Nephron (organoid): ENCODE measurements around the gene SMOC2.

Experiments used
- H3K27ac Mint-ChIP-seq, 3 experiments: 2 replicates each; pipeline ENCODE4 v1.8.0; 2020; ENCODE audit warnings: mixed read lengths in 3 of 3, mild to moderate bottlenecking in 2 of 3, moderate library complexity in 1 of 3
- H3K27me3 Mint-ChIP-seq: 2 replicates; pipeline ENCODE4 v1.8.0; 2021; ENCODE audit warnings: low read depth, mild to moderate bottlenecking, moderate library complexity, mixed read lengths
- H3K36me3 Mint-ChIP-seq: 2 replicates; pipeline ENCODE4 v1.8.0; 2020; ENCODE audit warnings: low read depth, mixed read lengths
- H3K4me1 Mint-ChIP-seq: 2 replicates; pipeline ENCODE4 v1.8.0; 2020; ENCODE audit warnings: mixed read lengths
- H3K4me3 Mint-ChIP-seq, 3 experiments: 2 replicates each; pipeline ENCODE4 v1.8.0; 2020; ENCODE audit warnings: mild to moderate bottlenecking in 3 of 3, mixed read lengths in 3 of 3, moderate library complexity in 2 of 3
- H3K9me3 Mint-ChIP-seq: 2 replicates; pipeline ENCODE4 v1.8.0; 2020; ENCODE audit warnings: mixed read lengths
- TF ChIP-seq, protein P1 (sequence below), 3 experiments: fragments of 200-600 bp; sonication (generic); IDR thresholded peaks; one replicate each; pipeline ENCODE4 v1.5.0; 2021; ENCODE audit warnings: antibody characterized with exemption in 3 of 3; ENCODE audit not compliant: unreplicated experiment in 3 of 3

The SMOC2 gene

DNA sequence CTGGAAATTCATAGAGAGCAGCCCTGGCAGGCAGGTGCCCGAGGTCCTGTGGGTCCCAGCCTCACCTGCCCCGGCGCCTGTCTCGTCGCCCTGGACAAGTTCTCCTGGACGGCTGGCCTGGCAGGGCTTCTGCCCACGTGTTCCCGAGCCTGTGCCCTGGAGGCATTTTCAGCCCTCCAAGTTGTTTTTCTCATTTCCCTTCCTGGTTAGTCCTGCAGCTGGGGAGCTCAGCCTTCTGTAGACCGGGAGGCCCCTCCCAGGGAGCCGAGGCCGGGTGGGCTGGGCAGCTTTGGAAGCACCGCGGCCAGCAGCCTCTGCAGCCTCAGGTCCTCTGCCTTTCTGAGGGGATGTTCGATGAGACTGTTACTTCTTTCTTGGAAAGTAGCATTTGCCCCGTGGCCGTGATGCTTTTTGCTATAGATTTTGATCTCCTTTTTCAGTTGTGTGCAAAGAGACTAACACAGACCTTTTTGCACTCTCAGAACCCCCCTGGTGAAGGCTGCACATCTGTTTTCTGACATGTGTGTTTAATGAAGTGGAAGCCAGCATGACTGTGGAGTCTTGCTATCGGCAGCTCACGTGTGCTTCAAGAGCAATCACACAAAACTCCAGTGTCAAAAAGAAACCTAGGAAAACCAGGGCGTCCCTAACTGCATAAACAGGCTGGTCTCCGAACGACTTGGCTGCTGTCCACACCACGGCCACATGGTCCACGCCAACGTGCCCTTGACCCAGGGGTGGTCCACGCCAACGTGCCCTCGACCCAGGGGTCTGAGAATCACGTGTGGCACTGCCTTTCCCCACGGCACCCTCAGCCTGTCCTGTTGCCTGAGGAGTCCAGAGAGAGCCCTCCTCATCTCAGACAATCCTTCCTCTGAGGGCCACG, 207.5 kb downstream of the SMOC2 start:
- no peaks in the 10 kb centered on the region for H3K36me3 Mint-ChIP-seq
- H3K4me1 Mint-ChIP-seq: peaks cover 56% of the 10 kb centered on the region
- peaks cover 31% of the 10 kb centered on the region for H3K27me3 Mint-ChIP-seq
- H3K27ac Mint-ChIP-seq: peak overlapping the region; percentile 19 to 49 (median 27)
- no peak overlapping the region for H3K4me3 Mint-ChIP-seq
- TF ChIP-seq, protein P1, sequence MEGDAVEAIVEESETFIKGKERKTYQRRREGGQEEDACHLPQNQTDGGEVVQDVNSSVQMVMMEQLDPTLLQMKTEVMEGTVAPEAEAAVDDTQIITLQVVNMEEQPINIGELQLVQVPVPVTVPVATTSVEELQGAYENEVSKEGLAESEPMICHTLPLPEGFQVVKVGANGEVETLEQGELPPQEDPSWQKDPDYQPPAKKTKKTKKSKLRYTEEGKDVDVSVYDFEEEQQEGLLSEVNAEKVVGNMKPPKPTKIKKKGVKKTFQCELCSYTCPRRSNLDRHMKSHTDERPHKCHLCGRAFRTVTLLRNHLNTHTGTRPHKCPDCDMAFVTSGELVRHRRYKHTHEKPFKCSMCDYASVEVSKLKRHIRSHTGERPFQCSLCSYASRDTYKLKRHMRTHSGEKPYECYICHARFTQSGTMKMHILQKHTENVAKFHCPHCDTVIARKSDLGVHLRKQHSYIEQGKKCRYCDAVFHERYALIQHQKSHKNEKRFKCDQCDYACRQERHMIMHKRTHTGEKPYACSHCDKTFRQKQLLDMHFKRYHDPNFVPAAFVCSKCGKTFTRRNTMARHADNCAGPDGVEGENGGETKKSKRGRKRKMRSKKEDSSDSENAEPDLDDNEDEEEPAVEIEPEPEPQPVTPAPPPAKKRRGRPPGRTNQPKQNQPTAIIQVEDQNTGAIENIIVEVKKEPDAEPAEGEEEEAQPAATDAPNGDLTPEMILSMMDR (IDR thresholded peaks at IDR 0.05; ENCODE audit: unreplicated experiment in 3 of 3): no peak
- H3K9me3 Mint-ChIP-seq: no peaks in the 10 kb centered on the region

DNA sequence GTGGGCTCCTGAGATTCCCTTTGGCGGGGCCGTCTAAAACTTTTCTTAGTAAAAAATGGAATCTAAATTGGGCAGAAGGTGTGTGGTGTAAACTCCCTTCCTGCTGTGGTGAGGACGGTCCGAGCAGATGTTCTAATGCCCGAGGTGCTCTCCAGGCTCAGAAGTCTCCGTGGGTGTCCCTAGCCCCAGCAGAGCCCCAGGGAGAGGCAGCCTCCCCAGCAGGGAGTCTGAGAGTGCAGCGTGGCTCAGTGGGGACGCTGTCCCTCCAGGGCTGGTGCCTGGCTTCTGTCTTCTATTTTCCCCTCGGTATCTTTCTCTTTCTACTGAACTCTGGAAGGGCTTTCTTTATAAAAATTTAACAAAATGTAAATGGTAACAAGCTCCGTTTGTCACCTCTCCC, 208.2 kb downstream of the SMOC2 start:
- peaks cover 52% of the 10 kb centered on the region for H3K4me1 Mint-ChIP-seq
- no peaks in the 10 kb centered on the region for H3K9me3 Mint-ChIP-seq
- H3K27ac Mint-ChIP-seq: no peak overlapping the region
- peaks cover 28% of the 10 kb centered on the region for H3K27me3 Mint-ChIP-seq
- TF ChIP-seq, protein P1 (IDR thresholded peaks at IDR 0.05; ENCODE audit: unreplicated experiment in 3 of 3): no peak
- no peak overlapping the region for H3K4me3 Mint-ChIP-seq
- no peaks in the 10 kb centered on the region for H3K36me3 Mint-ChIP-seq

DNA sequence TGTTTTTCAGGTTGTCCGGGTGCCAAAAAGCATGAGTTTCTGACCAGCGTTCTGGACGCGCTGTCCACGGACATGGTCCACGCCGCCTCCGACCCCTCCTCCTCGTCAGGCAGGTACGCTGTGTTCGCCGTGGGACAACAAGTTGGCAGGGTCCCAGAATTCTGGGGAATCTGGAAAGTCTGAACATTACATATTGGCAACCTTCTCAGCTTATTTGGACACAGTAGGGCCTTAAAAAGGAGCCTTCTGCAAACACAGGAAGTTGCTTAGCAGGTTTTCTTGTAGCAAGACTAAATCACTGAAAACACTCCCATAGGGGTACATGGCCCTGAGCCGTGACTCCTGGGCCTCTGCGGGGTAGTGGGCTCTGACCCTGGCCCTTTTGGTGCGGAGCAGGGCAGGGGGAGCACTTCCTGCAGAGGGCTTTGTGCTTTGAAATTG, 209.7 kb downstream of the SMOC2 start:
- Mint-ChIP-seq H3K4me1 (peaks cover 51% of the 10 kb centered on the region), H3K4me3 (no peak overlapping the region), H3K27ac (peak overlapping the region in 2 of 3 experiments; percentile 40 to 45), H3K9me3 (peaks cover under 1% of the 10 kb centered on the region), H3K36me3 (peaks cover 3% of the 10 kb centered on the region), H3K27me3 (peaks cover 28% of the 10 kb centered on the region)
- TF ChIP-seq, protein P1 (IDR thresholded peaks at IDR 0.05; ENCODE audit: unreplicated experiment in 3 of 3): no peak

DNA sequence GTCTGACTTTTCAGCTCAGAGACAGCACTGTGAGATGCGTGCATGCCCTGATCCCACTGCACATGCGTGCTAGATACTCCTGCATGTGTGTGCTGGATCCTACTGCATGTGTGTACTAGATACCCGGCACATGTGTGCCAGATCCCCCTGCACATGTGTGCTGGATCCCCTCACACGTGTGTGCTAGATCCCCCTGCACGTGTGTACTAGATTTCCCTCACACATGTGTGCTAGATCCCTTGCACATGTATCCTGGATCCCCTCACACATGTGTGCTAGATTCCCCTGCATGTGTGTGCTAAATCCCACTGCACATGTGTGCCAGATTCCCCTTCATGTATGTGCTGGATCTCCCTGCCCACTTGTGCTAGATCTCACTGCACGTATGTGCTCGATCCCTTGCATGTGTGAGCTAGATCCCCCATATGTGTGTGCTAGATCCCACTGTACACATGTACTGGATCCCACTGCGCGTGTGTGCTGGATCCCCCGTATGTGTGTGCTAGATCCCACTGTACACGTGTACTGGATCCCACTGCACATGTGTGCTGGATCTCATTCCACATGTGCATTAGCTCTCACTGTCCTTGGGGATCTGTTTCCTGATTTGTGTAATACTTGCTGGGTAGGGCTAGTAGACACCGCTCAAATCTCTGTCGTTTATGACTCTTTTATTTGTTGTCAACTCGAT, 214.6 kb downstream of the SMOC2 start:
- no peak overlapping the region for H3K4me3 Mint-ChIP-seq
- H3K27me3 Mint-ChIP-seq: peaks cover 14% of the 10 kb centered on the region
- H3K36me3 Mint-ChIP-seq: peaks cover 16% of the 10 kb centered on the region
- TF ChIP-seq, protein P1 (IDR thresholded peaks at IDR 0.05; ENCODE audit: unreplicated experiment in 3 of 3): no peak
- H3K4me1 Mint-ChIP-seq: peaks cover 8% of the 10 kb centered on the region
- H3K9me3 Mint-ChIP-seq: peaks cover 20% of the 10 kb centered on the region
- no peak overlapping the region for H3K27ac Mint-ChIP-seq

DNA sequence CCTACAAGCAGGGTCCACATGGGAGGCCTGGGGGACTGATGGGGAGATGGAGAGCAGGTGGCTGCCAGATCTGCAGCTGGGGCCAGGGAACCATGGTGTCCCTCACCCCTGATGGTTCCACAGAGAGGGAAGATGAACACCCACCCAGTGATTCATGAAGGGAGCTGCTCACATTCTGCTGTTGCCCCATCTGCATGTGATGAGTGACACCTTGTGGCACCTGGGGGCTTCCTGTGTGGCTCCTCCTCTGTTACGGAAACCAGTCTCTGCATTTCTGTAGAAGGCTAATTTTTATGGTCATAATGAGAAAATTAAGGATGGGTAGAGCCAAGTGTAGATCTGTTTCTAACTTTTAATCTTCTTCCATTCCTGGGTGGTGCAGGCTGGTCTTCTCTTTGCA, 217.1 kb downstream of the SMOC2 start:
- no peak overlapping the region for H3K27ac Mint-ChIP-seq
- peaks cover 14% of the 10 kb centered on the region for H3K27me3 Mint-ChIP-seq
- H3K9me3 Mint-ChIP-seq: peaks cover 20% of the 10 kb centered on the region
- H3K4me1 Mint-ChIP-seq: peaks cover 6% of the 10 kb centered on the region
- TF ChIP-seq, protein P1 (IDR thresholded peaks at IDR 0.05; ENCODE audit: unreplicated experiment in 3 of 3): no peak
- no peak overlapping the region for H3K4me3 Mint-ChIP-seq
- H3K36me3 Mint-ChIP-seq: peaks cover 16% of the 10 kb centered on the region
